ENCODE data around the gene PTPN5. TPM values are rescaled to one million over a fixed set of nuclear protein-coding genes. Genes with fewer than 3 reads are reported as not detected.

Gene PTPN5
- total RNA-seq, 4 donors from 2014 or later = 0.15 to 0.51 (median 0.39) TPM

DNA sequence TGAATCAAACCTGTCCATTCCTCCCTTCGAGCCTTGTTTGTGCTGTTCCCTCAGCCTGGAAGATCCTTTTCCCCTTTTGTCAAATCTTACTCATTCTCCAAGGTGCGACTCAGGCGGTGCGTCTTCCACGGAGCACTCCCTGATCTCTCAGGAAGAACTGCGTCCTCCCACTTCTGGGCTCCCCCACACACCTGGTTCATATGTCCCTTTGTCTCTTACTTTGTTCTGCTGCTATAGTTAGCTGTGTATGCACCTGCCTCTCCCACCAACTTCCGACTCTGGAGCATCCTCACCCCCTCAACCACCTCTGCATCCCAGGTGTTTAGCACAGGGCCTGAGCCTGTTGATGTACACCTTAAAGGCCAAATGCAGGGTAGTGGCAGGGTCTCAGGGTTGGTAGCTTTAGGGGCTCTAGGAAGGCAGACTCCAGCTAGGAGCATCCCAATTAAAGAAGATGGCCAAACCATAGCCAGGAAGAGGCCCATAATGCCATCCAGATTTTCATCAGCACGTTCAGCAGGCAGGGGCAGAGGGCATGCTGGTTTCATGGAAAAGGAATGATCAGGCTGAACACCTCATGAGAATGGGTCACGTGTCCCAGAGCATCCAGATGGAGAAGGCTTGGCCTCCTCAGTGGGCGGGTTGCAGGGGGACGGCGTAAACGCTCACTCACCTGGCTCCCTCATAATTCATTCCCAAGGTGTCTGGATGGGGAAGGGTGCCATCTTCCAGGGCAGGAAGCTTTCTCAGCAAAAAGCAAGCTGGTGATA, 20.1 kb downstream of the PTPN5 start:
- TF ChIP-seq, protein P1, sequence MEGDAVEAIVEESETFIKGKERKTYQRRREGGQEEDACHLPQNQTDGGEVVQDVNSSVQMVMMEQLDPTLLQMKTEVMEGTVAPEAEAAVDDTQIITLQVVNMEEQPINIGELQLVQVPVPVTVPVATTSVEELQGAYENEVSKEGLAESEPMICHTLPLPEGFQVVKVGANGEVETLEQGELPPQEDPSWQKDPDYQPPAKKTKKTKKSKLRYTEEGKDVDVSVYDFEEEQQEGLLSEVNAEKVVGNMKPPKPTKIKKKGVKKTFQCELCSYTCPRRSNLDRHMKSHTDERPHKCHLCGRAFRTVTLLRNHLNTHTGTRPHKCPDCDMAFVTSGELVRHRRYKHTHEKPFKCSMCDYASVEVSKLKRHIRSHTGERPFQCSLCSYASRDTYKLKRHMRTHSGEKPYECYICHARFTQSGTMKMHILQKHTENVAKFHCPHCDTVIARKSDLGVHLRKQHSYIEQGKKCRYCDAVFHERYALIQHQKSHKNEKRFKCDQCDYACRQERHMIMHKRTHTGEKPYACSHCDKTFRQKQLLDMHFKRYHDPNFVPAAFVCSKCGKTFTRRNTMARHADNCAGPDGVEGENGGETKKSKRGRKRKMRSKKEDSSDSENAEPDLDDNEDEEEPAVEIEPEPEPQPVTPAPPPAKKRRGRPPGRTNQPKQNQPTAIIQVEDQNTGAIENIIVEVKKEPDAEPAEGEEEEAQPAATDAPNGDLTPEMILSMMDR (IDR thresholded peaks at IDR 0.05 in 4 of 5, conservative IDR thresholded peaks at IDR 0.05 in 1 of 5) = no peak
- no peak for TF ChIP-seq POLR2A (IDR thresholded peaks at IDR 0.05)
- Histone ChIP-seq H3K36me3 (no peaks in the 10 kb centered on the region), H3K4me1 (no peaks in the 10 kb centered on the region), H3K4me3 (no peak overlapping the region), H3K27ac (no peak overlapping the region), H3K9me3 (no peaks in the 10 kb centered on the region), H3K27me3 (no peaks in the 10 kb centered on the region)
- intact Hi-C loops (cut with DNase I; ENCODE audit: low total_unique reads) = no loop called here
- ATAC-seq (no peak), DNase-seq (no peak)
- in situ Hi-C loops (cut with MboI; ENCODE audit: low sequenced_read_pairs in 4 of 4) = no loop called here

DNA sequence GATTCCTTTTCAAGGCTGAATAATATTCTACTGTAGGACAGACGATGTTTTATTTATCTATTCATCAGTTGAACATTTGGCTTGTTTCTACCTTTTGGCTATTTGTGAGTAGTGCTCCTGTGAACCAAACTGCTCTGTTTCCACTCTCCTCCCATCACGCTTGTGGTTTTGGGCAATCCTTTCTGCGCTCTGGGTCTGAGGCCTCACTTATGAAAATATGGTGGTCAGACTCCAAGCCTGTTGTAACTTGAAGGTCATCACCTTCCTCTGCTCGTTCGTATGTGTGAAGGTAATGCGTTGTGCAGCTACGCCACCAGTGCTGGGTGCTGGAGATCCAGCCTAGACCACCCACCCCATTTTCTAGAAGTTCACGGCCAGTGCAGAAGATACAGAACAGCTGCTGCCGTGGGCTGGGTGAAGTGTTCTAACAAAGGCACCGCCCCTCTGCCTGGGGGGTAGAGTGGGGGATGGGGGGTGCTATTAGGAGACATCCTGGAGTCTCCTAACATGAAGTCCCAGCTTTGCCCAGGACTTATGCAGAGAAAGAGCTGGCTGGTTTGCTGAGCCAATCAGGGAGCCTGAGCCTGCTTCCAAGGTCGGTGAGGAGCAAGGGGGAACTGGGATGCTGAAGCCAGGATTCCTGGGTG, 21.0 kb downstream of the PTPN5 start:
- Histone ChIP-seq H3K9me3 (no peaks in the 10 kb centered on the region), H3K4me3 (no peak overlapping the region), H3K4me1 (no peaks in the 10 kb centered on the region), H3K36me3 (no peaks in the 10 kb centered on the region), H3K27ac (no peak overlapping the region), H3K27me3 (no peaks in the 10 kb centered on the region)
- in situ Hi-C loops (cut with MboI; ENCODE audit: low sequenced_read_pairs in 4 of 4) = no loop called here
- intact Hi-C loops (cut with DNase I; ENCODE audit: low total_unique reads) = no loop called here
- ATAC-seq (no peak), DNase-seq (no peak)
- TF ChIP-seq, protein P1 (IDR thresholded peaks at IDR 0.05 in 4 of 5, conservative IDR thresholded peaks at IDR 0.05 in 1 of 5) = no peak

DNA sequence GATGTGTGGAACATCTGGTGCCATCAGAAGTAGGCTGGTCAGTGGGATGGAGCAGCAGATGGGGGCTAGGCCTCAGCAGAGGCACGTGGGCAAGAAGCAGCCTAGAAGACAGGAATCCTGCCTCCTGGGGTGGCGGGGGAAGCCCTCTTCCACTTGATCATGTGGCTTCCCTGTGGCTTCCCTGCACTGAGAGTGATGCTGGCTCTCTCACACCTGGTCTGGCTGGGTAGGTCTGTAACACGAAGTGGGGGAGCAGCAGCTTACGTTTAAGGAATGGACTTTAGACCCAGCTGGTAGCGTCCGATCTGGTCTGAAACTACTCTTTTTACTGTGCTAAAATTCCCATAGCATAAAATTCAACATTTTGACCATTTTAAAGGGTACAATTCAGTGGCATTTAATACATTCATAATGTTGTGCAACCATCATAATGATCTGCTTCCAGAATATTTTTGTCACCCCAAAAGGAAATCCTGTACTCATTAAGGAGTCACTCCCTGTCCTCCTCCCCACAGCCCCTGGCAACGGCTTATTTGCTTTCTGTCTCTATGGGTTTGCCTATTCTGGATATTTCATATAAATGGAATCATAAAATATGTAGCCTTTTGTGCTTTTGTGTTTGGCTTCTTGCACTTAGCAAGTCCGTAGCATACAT, 21.7 kb downstream of the PTPN5 start:
- Histone ChIP-seq H3K27me3 (no peaks in the 10 kb centered on the region), H3K9me3 (no peaks in the 10 kb centered on the region), H3K4me3 (no peak overlapping the region), H3K27ac (no peak overlapping the region), H3K36me3 (no peaks in the 10 kb centered on the region), H3K4me1 (no peaks in the 10 kb centered on the region)
- TF ChIP-seq, protein P1 (IDR thresholded peaks at IDR 0.05 in 4 of 5, conservative IDR thresholded peaks at IDR 0.05 in 1 of 5) = no peak
- TF ChIP-seq POLR2A (IDR thresholded peaks at IDR 0.05) = no peak
- ATAC-seq = no peak
- DNase-seq = no peak
- in situ Hi-C loops (cut with MboI; ENCODE audit: low sequenced_read_pairs in 4 of 4) = no loop called here
- intact Hi-C loops (cut with DNase I; ENCODE audit: low total_unique reads) = no loop called here

DNA sequence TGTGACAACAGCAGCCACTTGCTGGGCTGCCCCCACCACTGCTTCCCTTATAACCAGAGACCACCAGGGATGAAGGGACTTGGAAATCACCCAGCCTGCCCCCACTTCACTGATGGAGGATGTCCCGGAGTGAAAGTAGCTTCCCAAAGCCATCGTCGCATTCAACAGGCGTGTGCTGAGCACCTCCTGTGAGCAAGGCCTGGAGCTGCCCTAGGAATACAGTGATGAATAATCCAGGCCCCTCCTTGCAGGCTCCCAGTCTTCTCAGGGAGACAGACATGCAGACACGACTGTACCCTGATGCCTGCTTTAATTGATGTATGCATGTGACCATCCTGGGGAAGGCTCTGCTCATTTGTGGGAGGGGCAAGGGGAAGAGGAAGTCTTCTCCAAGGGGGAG, 22.6 kb downstream of the PTPN5 start:
- no peak for DNase-seq
- ATAC-seq = no peak
- Histone ChIP-seq H3K27ac (peak overlapping the region in 1 of 4 donors; percentile 58), H3K27me3 (no peaks in the 10 kb centered on the region), H3K4me3 (no peak overlapping the region), H3K4me1 (no peaks in the 10 kb centered on the region), H3K36me3 (no peaks in the 10 kb centered on the region), H3K9me3 (no peaks in the 10 kb centered on the region)
- in situ Hi-C loops (cut with MboI; ENCODE audit: low sequenced_read_pairs in 4 of 4) = no loop called here
- intact Hi-C loops (cut with DNase I; ENCODE audit: low total_unique reads) = no loop called here
- TF ChIP-seq, protein P1 (IDR thresholded peaks at IDR 0.05 in 4 of 5, conservative IDR thresholded peaks at IDR 0.05 in 1 of 5) = no peak
- TF ChIP-seq POLR2A (IDR thresholded peaks at IDR 0.05) = no peak
